Measurements from ENCODE around the gene GABPB2.

The GABPB2 gene

GRCh38 chr1:151133018-151133806 is 62.7 kb downstream of the GABPB2 start:
- FAIRE-seq (no peak), DNase-seq (ENCODE audit: insufficient read length, low spot score) (no peak)
- no peak for TF ChIP-seq POLR2A (IDR thresholded peaks at IDR 0.05; ENCODE audit: low read depth, low read length)

GRCh38 chr1:151134396-151134795 is 63.8 kb downstream of the GABPB2 start:
- FAIRE-seq: no peak
- no peak for DNase-seq (ENCODE audit: insufficient read length, low spot score)
- no peak for TF ChIP-seq POLR2A (IDR thresholded peaks at IDR 0.05; ENCODE audit: low read depth, low read length)

- DNase-seq (ENCODE audit: insufficient read length, low spot score): no peak
- no peak for TF ChIP-seq POLR2A (IDR thresholded peaks at IDR 0.05; ENCODE audit: low read depth, low read length)
- FAIRE-seq: no peak
These were observed 64.4 kb downstream of the GABPB2 start for GRCh38 chr1:151134991-151135390.

GRCh38 chr1:151135433-151136385 is 65.1 kb downstream of the GABPB2 start:
- TF ChIP-seq POLR2A (IDR thresholded peaks at IDR 0.05; ENCODE audit: low read depth, low read length): no peak
- FAIRE-seq: no peak
- DNase-seq (ENCODE audit: insufficient read length, low spot score): no peak

- no peak for FAIRE-seq
- DNase-seq (ENCODE audit: insufficient read length, low spot score): no peak
- TF ChIP-seq POLR2A (IDR thresholded peaks at IDR 0.05; ENCODE audit: low read depth, low read length): no peak
These were observed 67.2 kb downstream of the GABPB2 start for GRCh38 chr1:151137789-151138188.

GRCh38 chr1:151142411-151143056 is 72.0 kb downstream of the GABPB2 start:
- FAIRE-seq (no peak), DNase-seq (ENCODE audit: insufficient read length, low spot score) (no peak)
- no peak for TF ChIP-seq POLR2A (IDR thresholded peaks at IDR 0.05; ENCODE audit: low read depth, low read length)

- FAIRE-seq (no peak), DNase-seq (ENCODE audit: insufficient read length, low spot score) (no peak)
- no peak for TF ChIP-seq POLR2A (IDR thresholded peaks at IDR 0.05; ENCODE audit: low read depth, low read length)
These were observed 72.5 kb downstream of the GABPB2 start for GRCh38 chr1:151143057-151143435.

GRCh38 chr1:151143986-151144385 is 73.4 kb downstream of the GABPB2 start:
- FAIRE-seq (no peak), DNase-seq (ENCODE audit: insufficient read length, low spot score) (no peak)
- TF ChIP-seq POLR2A (IDR thresholded peaks at IDR 0.05; ENCODE audit: low read depth, low read length): no peak

GRCh38 chr1:151144474-151145303 is 74.1 kb downstream of the GABPB2 start:
- FAIRE-seq (no peak), DNase-seq (ENCODE audit: insufficient read length, low spot score) (no peak)
- TF ChIP-seq POLR2A (IDR thresholded peaks at IDR 0.05; ENCODE audit: low read depth, low read length): no peak

GRCh38 chr1:151145304-151146071 is 74.9 kb downstream of the GABPB2 start:
- no peak for FAIRE-seq
- no peak for DNase-seq (ENCODE audit: insufficient read length, low spot score)
- no peak for TF ChIP-seq POLR2A (IDR thresholded peaks at IDR 0.05; ENCODE audit: low read depth, low read length)

GRCh38 chr1:151146072-151146411 is 75.5 kb downstream of the GABPB2 start:
- TF ChIP-seq POLR2A (IDR thresholded peaks at IDR 0.05; ENCODE audit: low read depth, low read length): no peak
- FAIRE-seq (no peak), DNase-seq (ENCODE audit: insufficient read length, low spot score) (no peak)

- peak; percentile 74 for TF ChIP-seq POLR2A (IDR thresholded peaks at IDR 0.05; ENCODE audit: low read depth, low read length)
- no peak for FAIRE-seq
- DNase-seq (ENCODE audit: insufficient read length, low spot score): peak; percentile 100
These were observed 76.0 kb downstream of the GABPB2 start, which contains the start of gene SEMA6C for GRCh38 chr1:151146412-151147131. TSS of gene SEMA6C (minus strand) at chr1:151146631. CDS start at chr1:151142621, 4,010 bp downstream.
